Measurements from ENCODE around the gene AMELX. TPM values are rescaled to one million over a fixed set of nuclear protein-coding genes. Genes with fewer than 3 reads are reported as not detected.

AMELX gene
- total RNA-seq, 1 donor from 2014 or later: not detected

DNA sequence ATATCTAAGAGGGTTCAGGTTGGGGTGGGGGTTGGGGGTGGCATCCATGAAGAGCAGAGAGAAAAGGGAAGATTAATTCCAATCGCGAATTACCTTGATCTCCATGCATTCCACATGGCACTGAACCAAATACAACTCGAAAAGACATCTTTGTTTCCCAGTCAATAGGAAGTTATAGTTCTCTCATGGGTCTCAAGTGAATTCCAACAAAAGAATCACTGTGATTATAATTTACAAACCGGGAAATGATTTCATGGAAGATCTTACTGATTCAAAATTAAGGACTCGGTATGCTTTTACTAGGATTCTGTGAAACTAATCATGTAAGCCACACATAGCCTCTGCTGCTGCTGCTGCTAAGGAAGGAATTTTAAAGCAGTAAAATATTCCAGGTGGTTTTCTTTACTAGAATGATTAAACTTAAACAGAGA is 26.6 kb upstream of the AMELX start:
- no peak overlapping the region for H3K4me2 ChIP-seq (ENCODE audit: low read length)
- no peak overlapping the region for H3K4me3 Mint-ChIP-seq (ENCODE audit: unreplicated experiment)

DNA sequence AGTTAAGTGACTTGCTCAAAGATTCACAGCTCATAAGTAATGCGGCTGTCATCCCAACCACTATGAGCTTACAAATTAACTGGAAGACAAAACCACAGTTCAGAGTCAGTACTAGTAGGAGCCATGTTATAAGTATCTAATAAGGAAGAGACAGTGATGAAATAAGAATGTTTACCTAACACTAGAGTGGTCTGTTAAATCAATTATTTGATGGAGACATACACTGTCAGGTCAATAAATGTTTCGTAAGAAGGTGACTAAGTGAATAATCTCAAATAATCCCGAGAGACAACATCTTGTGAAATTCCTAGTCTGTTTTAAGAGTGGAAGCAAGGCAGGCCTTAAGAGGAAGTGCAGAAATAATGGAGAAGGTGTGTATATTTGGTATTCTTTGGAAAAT is 25.8 kb upstream of the AMELX start:
- peaks cover 9% of the 10 kb centered on the region for H3K4me1 Mint-ChIP-seq (ENCODE audit: low read depth, unreplicated experiment)
- Histone ChIP-seq H4K20me1 (ENCODE audit: insufficient read depth, low read length) (no peaks in the 10 kb centered on the region), H3K27ac (ENCODE audit: low read depth, low read length) (no peak overlapping the region), H3K4me1 (ENCODE audit: insufficient read depth, low read length) (peaks cover 3% of the 10 kb centered on the region), H3K27me3 (ENCODE audit: insufficient read depth, low read length) (no peaks in the 10 kb centered on the region), H3K9ac (ENCODE audit: low read length) (no peak overlapping the region), H3K4me3 (ENCODE audit: insufficient read depth, low read depth, low read length) (no peak overlapping the region), H3K36me3 (ENCODE audit: insufficient read depth, low read length) (no peaks in the 10 kb centered on the region), H3K4me2 (ENCODE audit: low read length) (no peak overlapping the region), H2AFZ (ENCODE audit: low read depth, low read length) (no peak overlapping the region), H3K79me2 (ENCODE audit: insufficient read depth, low read length) (no peaks in the 10 kb centered on the region), H3K9me3 (ENCODE audit: insufficient read depth, low read depth, low read length) (no peaks in the 10 kb centered on the region)
- no peaks in the 10 kb centered on the region for H3K9me3 Mint-ChIP-seq (ENCODE audit: unreplicated experiment)
- peak; percentile 81 for FAIRE-seq
- no peak overlapping the region for H3K27ac Mint-ChIP-seq (ENCODE audit: unreplicated experiment)
- H3K4me3 Mint-ChIP-seq (ENCODE audit: unreplicated experiment): no peak overlapping the region
- H3K27me3 Mint-ChIP-seq (ENCODE audit: low read depth, unreplicated experiment): no peaks in the 10 kb centered on the region
- no peak for TF ChIP-seq EZH2 (IDR thresholded peaks at IDR 0.05; ENCODE audit: insufficient read depth, low read length)
- TF ChIP-seq, protein P1, sequence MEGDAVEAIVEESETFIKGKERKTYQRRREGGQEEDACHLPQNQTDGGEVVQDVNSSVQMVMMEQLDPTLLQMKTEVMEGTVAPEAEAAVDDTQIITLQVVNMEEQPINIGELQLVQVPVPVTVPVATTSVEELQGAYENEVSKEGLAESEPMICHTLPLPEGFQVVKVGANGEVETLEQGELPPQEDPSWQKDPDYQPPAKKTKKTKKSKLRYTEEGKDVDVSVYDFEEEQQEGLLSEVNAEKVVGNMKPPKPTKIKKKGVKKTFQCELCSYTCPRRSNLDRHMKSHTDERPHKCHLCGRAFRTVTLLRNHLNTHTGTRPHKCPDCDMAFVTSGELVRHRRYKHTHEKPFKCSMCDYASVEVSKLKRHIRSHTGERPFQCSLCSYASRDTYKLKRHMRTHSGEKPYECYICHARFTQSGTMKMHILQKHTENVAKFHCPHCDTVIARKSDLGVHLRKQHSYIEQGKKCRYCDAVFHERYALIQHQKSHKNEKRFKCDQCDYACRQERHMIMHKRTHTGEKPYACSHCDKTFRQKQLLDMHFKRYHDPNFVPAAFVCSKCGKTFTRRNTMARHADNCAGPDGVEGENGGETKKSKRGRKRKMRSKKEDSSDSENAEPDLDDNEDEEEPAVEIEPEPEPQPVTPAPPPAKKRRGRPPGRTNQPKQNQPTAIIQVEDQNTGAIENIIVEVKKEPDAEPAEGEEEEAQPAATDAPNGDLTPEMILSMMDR (IDR thresholded peaks at IDR 0.05; ENCODE audit: insufficient read depth, low read depth, low read length): no peak
- H3K36me3 Mint-ChIP-seq (ENCODE audit: low read depth, unreplicated experiment): no peaks in the 10 kb centered on the region
- DNase-seq (ENCODE audit: low read depth): no peak

More for the DNA sequence above, 26.6 kb upstream of the AMELX start:
- peaks cover 7% of the 10 kb centered on the region for H3K4me1 Mint-ChIP-seq (ENCODE audit: low read depth, unreplicated experiment)
- H3K79me2 ChIP-seq (ENCODE audit: insufficient read depth, low read length): no peaks in the 10 kb centered on the region
- DNase-seq (ENCODE audit: low read depth): no peak
- H3K9me3 Mint-ChIP-seq (ENCODE audit: unreplicated experiment): no peaks in the 10 kb centered on the region
- no peak overlapping the region for H2AFZ ChIP-seq (ENCODE audit: low read depth, low read length)
- H3K36me3 Mint-ChIP-seq (ENCODE audit: low read depth, unreplicated experiment): no peaks in the 10 kb centered on the region
- no peak overlapping the region for H3K9ac ChIP-seq (ENCODE audit: low read length)
- H3K4me1 ChIP-seq (ENCODE audit: insufficient read depth, low read length): peaks cover 1% of the 10 kb centered on the region
- no peaks in the 10 kb centered on the region for H3K27me3 ChIP-seq (ENCODE audit: insufficient read depth, low read length)
- H3K27me3 Mint-ChIP-seq (ENCODE audit: low read depth, unreplicated experiment): no peaks in the 10 kb centered on the region
- H4K20me1 ChIP-seq (ENCODE audit: insufficient read depth, low read length): no peaks in the 10 kb centered on the region
- FAIRE-seq: peak; percentile 78
- H3K27ac ChIP-seq (ENCODE audit: low read depth, low read length): no peak overlapping the region
- H3K9me3 ChIP-seq (ENCODE audit: insufficient read depth, low read depth, low read length): no peaks in the 10 kb centered on the region
- no peaks in the 10 kb centered on the region for H3K36me3 ChIP-seq (ENCODE audit: insufficient read depth, low read length)
- no peak overlapping the region for H3K4me3 ChIP-seq (ENCODE audit: insufficient read depth, low read depth, low read length)
- no peak for TF ChIP-seq EZH2 (IDR thresholded peaks at IDR 0.05; ENCODE audit: insufficient read depth, low read length)
- TF ChIP-seq, protein P1 (IDR thresholded peaks at IDR 0.05; ENCODE audit: insufficient read depth, low read depth, low read length): no peak
- no peak overlapping the region for H3K27ac Mint-ChIP-seq (ENCODE audit: unreplicated experiment)

DNA sequence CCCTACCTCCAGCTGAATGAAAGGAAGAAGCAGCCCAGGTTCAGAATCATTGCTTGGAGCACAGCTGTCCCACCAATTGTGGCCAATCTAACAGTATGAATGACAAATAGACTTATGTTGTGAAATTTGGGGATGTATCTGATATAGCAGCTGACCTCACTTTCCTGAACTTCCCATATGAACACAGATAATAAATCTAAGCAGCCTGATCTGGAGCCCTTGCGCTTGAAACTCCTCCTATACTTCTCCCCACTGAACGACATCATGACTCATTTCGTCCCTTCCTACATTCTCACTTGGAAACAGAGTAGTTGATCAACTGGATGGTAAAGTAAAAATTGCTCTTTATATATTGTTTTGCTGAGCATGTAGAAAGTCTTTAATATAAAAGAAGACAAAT is 24.2 kb upstream of the AMELX start:
- Histone ChIP-seq H4K20me1 (ENCODE audit: insufficient read depth, low read length) (no peaks in the 10 kb centered on the region), H3K4me2 (ENCODE audit: low read length) (no peak overlapping the region), H3K4me1 (ENCODE audit: insufficient read depth, low read length) (peaks cover 8% of the 10 kb centered on the region), H3K79me2 (ENCODE audit: insufficient read depth, low read length) (no peaks in the 10 kb centered on the region), H3K27me3 (ENCODE audit: insufficient read depth, low read length) (no peaks in the 10 kb centered on the region), H3K9ac (ENCODE audit: low read length) (no peak overlapping the region), H3K36me3 (ENCODE audit: insufficient read depth, low read length) (no peaks in the 10 kb centered on the region), H3K4me3 (ENCODE audit: insufficient read depth, low read depth, low read length) (no peak overlapping the region), H3K9me3 (ENCODE audit: insufficient read depth, low read depth, low read length) (no peaks in the 10 kb centered on the region), H3K27ac (ENCODE audit: low read depth, low read length) (no peak overlapping the region), H2AFZ (ENCODE audit: low read depth, low read length) (no peak overlapping the region)
- H3K27ac Mint-ChIP-seq (ENCODE audit: unreplicated experiment): no peak overlapping the region
- peaks cover 13% of the 10 kb centered on the region for H3K4me1 Mint-ChIP-seq (ENCODE audit: low read depth, unreplicated experiment)
- no peak for DNase-seq (ENCODE audit: low read depth)
- no peak overlapping the region for H3K4me3 Mint-ChIP-seq (ENCODE audit: unreplicated experiment)
- peak; percentile 82 for FAIRE-seq
- H3K9me3 Mint-ChIP-seq (ENCODE audit: unreplicated experiment): no peaks in the 10 kb centered on the region
- no peaks in the 10 kb centered on the region for H3K27me3 Mint-ChIP-seq (ENCODE audit: low read depth, unreplicated experiment)
- TF ChIP-seq, protein P1 (IDR thresholded peaks at IDR 0.05; ENCODE audit: insufficient read depth, low read depth, low read length): no peak
- no peak for TF ChIP-seq EZH2 (IDR thresholded peaks at IDR 0.05; ENCODE audit: insufficient read depth, low read length)
- no peaks in the 10 kb centered on the region for H3K36me3 Mint-ChIP-seq (ENCODE audit: low read depth, unreplicated experiment)

Data from astrocyte (in vitro differentiated cells and primary cell).